NCI-H1436 treated with DMSO at 0.1 percent for 48 hours (cell line): ENCODE data around the gene SRF.
A peak's percentile ranks its signal among the peaks of the same experiment; 100 is the strongest.
"Not testable (repeated sequence)": the region's sequence is repeated elsewhere in the genome, so short reads cannot be mapped to it uniquely, and the experiment has no call there.

ENCODE experiments used
- DNase-seq: peaks from one replicate; lab custom pipeline; 2025; lab: John Stamatoyannopoulos, UW

SRF gene

DNA sequence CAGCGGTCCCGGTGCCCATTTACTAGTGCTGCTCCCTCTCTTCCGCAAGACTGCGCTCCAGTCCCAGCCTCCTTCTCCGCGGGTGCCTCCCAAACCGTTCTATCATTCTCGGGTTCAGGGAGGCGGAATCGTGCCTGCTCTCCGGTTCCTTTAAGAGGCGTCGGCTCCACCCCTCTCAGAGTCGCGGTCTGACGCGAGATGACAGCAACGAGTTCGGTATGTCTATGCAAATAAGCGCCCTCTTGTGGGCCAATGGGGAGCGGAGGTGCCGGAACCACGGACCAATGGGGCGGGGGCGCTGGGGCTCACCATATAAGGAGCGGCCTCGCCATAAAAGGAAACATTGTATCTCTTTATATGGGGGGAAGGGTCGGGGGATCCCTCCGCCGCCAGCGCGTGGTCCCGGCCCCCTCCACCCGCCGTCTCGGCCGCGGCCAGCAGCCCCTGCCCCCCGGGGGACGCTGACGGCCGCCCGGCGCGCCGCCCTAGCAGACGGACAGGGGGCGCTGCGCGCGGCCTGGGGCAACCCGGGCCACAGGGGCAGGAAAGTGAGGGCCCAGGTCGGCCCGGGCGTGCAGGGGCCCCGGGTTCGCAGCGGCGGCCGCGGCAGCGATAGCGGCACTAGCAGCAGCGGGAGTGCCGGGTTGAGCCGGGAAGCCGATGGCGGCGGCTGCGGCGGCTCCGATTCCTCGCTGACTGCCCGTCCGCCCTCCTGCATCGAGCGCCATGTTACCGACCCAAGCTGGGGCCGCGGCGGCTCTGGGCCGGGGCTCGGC is at the start of gene SRF:
SRF (plus strand) TSS at position 339 of the 776 bp plus-strand sequence; CDS start at position 727, 388 bp downstream.
- DNase-seq = peak; percentile 95

DNA sequence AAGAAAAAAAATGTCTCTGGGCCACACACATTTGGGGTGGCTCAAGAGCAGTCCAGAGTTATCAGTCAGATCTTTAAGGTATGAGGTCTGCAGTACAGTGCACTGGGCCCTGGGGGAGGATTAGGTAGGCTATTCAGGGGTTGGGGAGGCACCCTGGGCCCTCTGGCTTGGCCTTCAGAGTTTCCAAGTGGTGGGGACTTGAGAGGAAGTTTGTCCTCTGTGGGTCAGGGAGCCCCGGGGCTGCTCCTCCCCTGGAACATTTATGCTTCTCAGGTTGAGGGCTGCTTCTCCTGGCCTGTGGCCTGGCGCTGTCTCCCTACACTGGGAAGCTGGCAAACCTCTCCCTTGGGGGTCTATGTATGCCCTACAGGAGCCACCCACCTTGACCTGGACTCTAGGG is 48.9 kb upstream of the SRF start:
- DNase-seq = no peak

DNA sequence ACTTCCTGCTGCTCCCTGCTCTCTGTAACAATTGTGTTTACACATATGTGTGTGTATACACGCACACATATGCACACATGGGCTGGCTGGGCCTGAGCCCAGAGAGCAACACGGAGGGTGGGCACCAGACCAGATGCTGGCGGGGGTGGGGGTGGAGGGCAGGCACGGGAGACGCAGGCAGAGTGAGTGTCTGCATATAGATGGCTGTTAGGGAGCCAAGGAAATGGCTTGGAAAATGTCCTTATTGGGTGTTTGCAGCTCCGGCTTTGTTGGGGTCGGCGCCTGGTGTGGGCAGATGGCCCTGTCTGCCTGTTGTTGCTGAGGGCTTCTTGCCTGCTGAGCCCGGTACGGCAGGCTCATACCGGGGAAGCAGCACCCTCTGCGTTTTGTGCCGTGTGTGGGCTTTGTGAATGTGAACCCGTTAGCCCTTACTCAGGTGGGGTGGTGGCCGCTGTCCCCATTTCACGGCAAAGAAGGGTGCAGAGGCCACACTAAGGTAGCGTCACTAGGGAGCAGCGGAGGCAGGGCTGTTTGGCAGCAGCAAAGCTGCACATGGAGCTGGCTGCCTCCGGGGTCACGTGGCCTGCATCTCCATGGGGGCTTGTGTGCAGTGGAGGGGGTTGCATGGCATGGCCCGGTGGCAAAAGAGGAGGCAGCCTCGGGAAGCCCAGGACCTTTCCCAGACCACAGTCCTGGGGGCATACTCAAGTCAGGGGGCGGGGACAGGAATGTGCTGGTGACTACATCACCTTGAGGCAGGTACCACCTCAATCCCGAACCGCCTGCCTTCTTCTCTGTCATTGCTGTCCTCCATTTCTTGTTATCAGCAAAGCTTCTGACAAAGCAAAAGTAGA is 47.4 kb upstream of the SRF start:
- DNase-seq = no peak

DNA sequence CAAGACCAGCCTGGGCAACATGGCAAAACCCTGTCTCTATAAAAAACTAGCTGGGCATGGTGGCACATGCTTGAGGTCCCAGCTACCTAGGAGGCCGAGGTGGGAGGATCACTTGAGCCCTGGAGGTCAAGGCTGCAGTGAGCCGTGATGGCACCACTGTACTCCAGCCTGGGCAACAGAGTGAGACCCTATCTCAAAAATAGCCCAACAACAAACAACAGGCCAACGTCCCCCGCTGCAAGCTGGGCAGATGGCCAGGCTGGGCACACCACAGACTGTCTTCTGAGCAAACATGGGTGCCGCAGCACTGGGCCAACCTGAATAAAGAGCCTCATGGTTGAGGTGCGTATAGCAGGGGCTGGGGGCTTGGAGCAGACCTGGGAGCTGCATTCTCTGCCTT is 46.6 kb upstream of the SRF start:
- DNase-seq = no peak

DNA sequence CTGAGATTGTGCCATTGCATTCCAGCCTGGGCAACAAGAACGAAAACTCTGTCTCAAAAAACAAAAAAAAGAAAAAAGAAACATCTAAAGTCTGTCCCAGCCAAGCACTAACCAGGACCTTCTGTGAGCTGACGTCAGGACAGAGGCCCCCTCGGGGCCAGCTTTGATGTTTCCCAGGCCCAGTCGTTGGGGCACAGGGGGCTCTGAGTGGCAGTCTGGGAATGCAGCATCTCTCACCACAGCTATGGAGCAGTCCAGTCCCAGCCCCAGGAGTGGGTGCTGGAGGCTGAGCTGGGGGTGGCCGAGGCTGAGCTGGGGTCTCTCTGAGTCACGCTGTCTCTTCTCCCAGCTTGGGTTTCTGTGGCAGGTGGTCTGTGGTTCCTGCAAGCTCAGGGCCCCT is 46.0 kb upstream of the SRF start:
- no peak for DNase-seq

DNA sequence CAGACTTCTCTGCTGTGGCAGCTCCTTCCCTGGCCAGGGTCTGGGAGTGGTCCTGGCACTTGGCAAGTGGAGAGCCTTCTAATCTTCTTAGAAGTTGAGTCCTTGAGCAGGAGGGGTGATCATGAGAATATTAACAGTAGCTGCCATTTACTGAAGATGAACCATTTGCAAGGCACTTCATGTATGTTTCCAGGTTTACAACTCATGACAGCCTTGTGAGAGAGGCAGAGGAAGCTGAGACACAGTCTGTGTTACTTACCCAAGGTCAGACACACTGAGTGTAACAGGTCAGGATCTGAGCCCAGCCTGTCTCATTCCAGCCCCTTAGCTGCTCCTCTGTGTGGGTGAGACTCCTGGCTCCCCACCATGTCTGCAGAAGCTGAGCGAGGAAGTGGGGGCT is 45.5 kb upstream of the SRF start:
- no peak for DNase-seq

DNA sequence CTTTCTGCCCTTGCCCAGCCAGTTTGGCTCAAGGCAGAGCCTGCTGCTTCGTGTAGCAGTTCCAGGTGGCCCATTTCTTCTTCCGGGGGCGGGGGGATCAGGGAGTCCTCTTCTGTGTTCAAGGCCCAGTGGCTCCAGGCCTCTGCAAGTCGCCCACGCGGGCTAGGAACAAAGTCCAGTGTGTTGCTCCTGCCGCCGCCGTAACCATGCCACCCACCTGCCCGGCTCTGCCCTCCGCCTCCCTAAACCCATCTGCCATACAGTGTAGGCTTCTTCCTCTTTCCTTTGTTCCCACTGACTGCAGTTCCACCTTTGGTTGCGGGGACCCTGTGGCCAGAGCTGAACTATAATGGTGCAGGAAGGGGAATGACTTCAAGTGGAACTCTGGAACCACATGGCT is 43.9 kb upstream of the SRF start:
- no peak for DNase-seq

DNA sequence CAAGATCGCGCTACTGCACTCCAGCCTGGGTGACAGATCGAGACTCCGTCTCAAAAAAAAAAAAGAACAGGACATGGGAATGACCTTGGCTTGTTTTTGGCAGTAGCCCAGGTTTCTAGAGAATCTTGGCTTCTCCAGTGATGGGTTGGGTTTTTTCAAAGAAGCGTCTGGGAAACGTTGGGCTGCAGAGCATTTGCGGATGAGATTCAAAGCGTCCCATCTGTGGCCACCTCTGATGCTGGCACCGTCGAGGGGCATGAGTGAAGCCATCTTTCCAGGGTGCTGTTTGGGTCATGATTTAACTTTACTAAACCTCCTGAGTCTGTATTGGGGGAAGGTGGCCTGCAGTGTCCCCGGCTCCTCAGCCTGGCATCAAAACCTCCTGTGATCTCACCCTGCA is 43.2 kb upstream of the SRF start:
- no peak for DNase-seq

DNA sequence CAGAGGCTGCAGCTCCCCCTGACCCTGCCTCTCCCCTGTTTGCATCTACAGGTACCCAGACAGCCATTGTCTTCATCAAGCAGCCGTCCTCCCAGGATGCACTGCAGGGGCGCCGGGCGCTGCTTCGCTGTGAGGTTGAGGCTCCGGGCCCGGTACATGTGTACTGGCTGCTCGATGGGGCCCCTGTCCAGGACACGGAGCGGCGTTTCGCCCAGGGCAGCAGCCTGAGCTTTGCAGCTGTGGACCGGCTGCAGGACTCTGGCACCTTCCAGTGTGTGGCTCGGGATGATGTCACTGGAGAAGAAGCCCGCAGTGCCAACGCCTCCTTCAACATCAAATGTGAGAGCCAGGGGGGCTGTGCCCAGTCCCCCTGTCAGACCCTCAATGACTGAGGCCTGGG is 42.1 kb upstream of the SRF start:
- no peak for DNase-seq

DNA sequence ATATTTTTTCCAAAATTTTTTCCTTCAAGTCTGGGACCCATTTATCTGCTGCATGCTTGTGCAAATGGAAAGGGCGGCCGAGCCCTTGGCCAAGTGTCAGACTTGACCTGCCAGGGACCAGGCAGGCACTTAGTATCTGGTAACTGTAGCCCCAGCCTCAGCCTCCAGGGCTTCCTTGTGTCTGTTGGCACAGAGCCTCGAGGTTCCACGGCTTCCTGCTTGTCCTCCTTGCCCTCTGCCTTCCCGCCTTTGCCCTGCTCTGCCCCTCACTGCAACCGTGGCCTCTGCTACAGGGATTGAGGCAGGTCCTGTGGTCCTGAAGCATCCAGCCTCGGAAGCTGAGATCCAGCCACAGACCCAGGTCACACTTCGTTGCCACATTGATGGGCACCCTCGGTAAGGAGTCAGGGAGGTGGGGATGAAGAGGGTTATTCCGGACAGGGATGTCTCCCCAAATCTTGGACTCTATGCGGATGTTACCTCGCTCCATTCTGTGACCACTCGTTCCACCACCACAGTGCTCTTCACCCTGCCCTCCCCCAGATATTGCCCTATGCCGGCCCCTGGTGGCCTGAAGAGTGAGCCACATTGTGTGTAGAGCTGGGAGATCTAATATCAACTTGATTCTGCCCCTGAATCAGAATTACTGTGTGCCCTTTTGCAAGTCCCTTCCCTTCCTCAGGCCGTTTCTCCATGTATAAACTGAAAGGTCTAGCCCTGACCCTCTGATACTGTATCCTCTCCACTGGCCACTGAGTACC is 41.5 kb upstream of the SRF start:
- DNase-seq = no peak

DNA sequence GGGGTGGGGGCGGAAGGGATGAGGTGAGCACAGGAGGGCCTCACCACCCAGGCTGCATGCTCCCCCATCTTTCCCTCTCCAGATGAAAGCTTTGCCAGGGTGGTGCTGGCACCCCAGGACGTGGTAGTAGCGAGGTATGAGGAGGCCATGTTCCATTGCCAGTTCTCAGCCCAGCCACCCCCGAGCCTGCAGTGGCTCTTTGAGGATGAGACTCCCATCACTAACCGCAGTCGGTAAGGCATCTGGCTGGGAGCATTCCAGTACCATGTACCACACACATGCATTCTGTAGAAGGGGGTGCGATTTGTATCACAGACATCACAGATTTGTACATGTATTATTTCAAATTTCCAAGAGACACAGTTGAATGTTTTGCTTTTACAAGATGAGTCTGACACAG is 40.6 kb upstream of the SRF start:
- no peak for DNase-seq

DNA sequence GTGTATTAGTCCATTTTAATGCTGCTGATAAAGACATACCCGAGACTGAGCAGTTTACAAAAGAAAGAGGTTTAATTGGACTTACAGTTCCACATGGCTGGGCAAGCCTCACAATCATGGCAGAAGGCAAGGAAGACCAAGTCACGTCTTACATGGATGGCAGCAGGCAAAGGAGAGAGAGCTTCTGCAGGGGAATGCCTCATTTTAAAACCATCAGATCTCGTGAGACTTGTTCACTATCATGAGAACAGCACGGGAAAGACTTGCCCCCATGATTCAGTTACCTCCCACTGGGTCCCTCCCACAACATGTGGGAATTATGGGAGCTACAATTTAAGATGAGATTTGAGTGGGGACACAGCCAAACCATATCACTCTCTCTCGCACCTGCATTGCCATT is 39.7 kb upstream of the SRF start:
- not testable (repeated sequence) for DNase-seq

DNA sequence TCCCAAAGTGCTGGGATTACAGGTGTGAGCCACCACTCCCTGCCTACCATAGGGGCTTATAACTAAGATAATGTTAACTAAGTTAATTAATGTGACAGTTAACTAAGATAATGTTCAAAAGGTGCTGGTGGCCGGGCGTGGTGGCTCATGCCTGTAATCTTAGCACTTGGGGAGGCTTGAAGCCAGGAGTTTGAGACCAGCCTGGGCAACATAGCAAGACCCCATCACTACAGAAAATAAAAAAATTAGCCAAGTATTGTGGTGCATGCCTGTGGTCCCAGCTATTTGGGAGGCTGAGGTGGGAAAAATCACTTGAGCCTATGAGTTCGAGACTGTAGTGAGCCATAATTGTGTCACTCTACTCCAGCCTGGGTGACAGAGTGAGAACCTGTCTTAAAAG is 32.8 kb upstream of the SRF start:
- no peak for DNase-seq

DNA sequence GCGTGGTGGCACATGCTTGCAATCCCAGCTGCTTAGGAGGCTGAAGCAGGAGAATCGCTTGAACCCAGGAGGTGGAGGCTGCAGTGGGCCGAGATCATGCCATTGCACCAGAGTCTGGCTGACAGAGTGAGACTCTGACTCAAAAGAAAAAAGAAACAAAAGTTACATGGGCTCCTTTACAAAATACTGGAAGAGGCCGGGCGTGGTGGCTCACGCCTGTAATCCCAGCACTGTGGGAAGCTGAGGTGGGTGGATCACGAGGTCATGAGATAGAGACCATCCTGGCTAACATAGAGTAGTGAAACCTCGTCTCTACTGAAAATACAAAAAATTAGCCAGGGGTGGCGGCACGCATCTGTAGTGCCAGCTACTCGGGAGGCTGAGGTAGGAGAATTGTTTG is 31.1 kb upstream of the SRF start:
- DNase-seq = not testable (repeated sequence)

DNA sequence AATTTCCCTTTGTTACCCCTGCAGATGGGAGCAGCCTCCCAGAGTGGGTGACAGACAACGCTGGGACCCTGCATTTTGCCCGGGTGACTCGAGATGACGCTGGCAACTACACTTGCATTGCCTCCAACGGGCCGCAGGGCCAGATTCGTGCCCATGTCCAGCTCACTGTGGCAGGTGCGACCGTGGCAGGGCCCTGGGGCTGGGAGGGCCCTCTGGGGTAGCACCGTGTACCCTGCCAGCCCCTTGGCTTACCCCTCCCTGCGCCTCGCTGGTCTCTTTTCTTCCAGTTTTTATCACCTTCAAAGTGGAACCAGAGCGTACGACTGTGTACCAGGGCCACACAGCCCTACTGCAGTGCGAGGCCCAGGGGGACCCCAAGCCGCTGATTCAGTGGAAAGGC is 29.4 kb upstream of the SRF start:
- DNase-seq = no peak

DNA sequence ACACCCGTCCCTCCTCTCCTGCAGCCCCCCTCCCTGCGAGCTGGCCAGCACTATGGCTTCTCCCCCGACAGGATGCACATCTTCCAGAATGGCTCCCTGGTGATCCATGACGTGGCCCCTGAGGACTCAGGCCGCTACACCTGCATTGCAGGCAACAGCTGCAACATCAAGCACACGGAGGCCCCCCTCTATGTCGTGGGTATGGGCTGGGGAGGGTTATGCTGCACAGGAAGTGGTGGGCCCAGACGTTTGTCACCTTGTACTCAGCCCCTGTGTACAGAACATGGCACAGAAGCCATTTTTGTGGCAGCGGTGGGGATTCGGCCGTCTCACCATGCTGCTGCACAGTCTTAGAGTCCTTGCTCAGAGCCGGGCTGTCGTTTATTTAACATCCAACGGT is 29.0 kb upstream of the SRF start:
- no peak for DNase-seq

DNA sequence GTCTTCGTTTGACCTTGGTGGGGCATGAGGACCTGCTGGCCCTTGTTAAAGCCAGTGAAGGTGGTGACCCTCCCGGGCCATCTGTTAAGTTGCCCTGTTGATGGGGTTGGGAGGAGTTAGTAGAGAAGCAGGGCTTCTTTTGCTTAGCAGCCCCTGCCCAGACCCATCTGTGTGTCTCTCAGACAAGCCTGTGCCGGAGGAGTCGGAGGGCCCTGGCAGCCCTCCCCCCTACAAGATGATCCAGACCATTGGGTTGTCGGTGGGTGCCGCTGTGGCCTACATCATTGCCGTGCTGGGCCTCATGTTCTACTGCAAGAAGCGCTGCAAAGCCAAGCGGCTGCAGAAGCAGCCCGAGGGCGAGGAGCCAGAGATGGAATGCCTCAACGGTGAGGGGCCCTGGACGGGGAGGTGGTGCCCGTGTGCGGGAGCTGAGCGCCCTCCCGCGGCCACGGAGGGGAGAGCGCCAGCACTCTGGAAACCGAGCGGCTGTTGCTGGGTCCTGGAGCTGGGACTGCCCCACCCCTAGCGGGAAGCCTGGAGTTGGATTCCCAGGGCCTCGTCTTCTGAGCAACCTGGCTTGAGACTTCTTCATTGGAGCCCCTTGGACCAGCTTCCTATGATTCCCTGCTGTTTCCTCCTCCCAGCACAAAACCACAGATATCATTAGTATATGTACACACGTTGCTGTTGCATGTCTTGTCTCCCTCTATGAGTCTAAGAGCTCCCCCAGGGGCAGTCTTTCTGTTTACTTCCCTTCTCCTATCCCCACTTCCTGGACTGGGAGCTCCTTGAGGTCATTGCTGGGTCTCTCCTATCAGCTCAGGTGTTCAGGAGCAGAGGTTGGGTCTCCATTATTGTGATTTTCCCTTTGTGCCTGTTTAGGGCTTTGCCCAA is 27.6 kb upstream of the SRF start:
- peak; percentile 0 for DNase-seq

DNA sequence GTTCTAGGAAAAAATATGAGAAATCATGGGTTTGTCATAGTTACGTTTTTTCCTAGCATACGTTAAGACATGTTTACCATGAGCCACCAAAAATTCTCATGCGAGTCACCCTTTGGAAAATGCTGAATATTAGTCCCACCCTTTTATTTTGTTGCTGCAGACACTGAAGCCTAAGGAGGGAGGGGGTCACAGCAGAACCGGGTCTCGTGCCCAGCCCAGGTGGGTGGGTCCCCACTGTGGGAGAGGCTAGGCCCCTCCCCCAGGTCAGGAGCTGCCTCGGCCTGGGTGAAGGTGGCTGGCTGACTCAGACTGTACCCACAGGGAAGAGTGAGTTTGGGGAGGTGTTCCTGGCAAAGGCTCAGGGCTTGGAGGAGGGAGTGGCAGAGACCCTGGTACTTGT is 26.2 kb upstream of the SRF start:
- no peak for DNase-seq

DNA sequence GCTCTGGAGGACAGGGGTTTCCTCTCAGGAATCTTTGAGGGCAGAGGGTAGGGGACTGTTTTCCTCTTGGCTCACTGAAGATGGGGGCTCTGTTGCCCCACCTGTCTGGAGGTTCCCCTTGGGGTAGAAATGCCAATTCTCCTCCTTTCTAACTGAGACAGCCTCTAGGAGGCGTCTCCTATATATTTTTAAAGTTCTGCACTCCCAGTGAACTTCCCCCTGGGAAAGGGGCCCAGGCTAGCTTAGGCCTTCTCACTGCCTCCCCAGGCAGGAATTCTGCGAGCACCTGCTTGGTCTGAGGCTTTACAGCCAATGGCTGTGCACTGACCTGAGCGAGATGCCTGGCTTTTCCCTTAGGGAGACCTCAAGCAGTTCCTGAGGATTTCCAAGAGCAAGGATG is 24.8 kb upstream of the SRF start:
- no peak for DNase-seq

DNA sequence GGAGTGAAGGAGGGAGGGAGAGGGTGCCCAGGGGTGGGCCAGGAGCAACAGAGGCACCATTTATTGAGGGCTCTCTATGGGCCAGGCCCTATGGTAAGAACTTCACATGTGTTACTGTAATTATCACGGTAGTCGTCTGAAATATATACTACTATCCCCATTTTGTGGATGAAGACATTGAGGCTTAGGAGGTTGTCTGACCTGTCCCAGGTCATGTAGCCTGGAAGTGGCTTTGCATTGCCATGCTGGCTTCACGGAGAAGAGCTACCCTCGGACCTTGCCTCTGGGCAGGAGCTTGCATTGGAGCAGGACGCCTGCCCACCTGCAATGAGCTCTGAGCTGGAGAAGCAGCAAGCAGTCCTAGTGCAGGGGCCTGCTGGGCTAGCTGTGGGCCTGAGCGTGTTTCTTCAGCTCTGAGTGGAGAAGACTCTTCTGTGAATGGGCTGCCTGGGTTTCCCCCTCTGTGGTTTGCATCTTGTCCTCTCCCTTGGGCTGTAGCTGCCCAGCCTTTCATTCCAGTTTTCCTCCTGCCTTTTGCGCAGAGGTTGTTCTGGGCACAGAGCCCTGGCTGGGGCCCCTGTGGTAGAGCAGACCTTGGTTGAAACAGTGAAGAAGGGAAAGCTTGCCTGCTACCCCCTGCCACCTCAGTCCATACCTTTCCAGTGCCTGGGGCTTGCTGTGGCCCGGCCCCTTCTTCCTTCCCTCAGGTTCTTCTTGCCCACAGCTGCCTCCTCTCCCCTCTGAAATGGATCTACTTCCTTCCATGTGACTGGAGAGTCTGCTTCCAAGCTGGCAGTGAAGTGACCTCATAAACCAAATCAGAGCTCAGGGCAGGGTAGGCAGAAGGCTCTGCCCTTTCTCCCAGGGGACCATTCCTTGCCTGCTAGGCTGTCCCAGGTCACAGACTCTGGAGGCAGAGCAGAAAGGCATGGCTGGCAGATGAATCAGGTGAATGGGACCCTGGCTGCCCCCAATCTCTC is 24.1 kb upstream of the SRF start:
- no peak for DNase-seq
